ENCODE measurements around the gene PLXNA2. TPM values are rescaled to one million over a fixed set of nuclear protein-coding genes. Genes with fewer than 3 reads are reported as not detected.

PLXNA2 gene
- polyA plus RNA-seq, 1 of the 3 experiments (the other 2 are of a cell fraction) = 8.5 TPM

DNA sequence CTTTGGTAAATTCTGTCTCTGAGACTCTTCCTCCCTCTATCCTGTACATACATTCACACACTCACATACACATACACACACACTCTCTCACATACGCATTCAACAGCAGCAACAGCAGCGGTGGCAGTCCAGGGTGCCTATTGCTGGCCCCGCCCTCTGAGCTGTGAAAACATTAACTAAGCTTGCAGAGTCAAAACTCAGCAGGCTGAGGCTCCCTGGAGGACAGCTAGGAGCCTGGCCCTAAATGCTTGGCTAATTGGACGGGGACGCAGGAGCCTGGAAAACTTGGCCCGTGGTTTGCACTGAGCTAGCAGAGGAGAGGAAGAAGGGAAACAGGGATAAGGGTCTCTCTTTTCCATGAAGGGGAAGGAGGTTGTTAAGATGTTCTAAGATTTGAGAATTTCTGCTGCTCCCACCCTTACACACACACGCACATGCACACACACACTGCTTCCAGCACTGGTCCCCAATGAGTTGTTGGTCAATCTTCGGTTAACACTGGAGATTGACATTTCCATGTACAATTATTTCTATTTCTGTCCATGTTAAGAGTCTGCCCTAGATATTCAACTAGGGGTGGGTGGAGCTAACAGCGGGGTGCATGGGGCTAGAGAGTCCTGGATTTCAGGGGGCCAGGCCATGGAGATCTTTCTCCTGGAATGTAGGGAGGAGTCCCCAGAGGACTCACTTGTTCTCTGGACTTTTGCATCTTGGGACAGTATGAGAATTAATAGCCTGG lies 94.2 kb downstream of the PLXNA2 start:
- Histone ChIP-seq H3K9ac (no peak overlapping the region), H3K79me2 (ENCODE audit: insufficient read depth) (peaks cover 18% of the 10 kb centered on the region; the same call in 1 of the 2 replicates), H3K9me3 (no peaks in the 10 kb centered on the region), H3K4me3 (ENCODE audit: low read depth in 2 of 2, low read length in 1 of 2) (no peak overlapping the region), H3K4me1 (ENCODE audit: control insufficient read depth in 1 of 2, insufficient read depth in 2 of 2, low read depth in 1 of 2, low read length in 1 of 2) (peaks cover 0 to 22% of the 10 kb centered on the region in 2 experiments; a peak in 1 of 4 replicates), H3K4me2 (no peak overlapping the region), H3K27me3 (ENCODE audit: insufficient read depth) (no peaks in the 10 kb centered on the region), H3K9me2 (no peaks in the 10 kb centered on the region), H3K36me3 (replicated peaks in 1 of 2; ENCODE audit: control insufficient read depth in 1 of 2, insufficient read depth in 2 of 2, low read length in 1 of 2) (no peaks in the 10 kb centered on the region), H4K20me1 (ENCODE audit: insufficient read depth) (no peaks in the 10 kb centered on the region), H2AFZ (ENCODE audit: low read depth) (no peak overlapping the region), H3K27ac (ENCODE audit: low read depth in 2 of 2, low read length in 1 of 2) (no peak overlapping the region), H3F3A (replicated peaks; ENCODE audit: insufficient read depth) (no peaks in the 10 kb centered on the region)
- POLR2A ChIA-PET = interaction anchor here (1.1 kb wide), 1 partner anchor 22 kb away, joined by 3 read pairs; no protein-coding TSS in a partner anchor
- CTCF ChIA-PET = interaction anchor here (0.6 to 1.5 kb wide), 7 partner anchors 9 to 1416 kb away, joined by 3 to 6 read pairs (median 3); no protein-coding TSS in a partner anchor
- WGBS (ENCODE audit: low lambda C conversion rate) = 91% methylated on average over 9 of the region's 9 CpGs
- TF ChIP-seq, protein P1, sequence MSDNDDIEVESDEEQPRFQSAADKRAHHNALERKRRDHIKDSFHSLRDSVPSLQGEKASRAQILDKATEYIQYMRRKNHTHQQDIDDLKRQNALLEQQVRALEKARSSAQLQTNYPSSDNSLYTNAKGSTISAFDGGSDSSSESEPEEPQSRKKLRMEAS (IDR thresholded peaks at IDR 0.05; ENCODE audit: low read depth) = no peak
- TF ChIP-seq, protein P2, sequence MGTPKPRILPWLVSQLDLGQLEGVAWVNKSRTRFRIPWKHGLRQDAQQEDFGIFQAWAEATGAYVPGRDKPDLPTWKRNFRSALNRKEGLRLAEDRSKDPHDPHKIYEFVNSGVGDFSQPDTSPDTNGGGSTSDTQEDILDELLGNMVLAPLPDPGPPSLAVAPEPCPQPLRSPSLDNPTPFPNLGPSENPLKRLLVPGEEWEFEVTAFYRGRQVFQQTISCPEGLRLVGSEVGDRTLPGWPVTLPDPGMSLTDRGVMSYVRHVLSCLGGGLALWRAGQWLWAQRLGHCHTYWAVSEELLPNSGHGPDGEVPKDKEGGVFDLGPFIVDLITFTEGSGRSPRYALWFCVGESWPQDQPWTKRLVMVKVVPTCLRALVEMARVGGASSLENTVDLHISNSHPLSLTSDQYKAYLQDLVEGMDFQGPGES (IDR thresholded peaks at IDR 0.05; ENCODE audit: low read depth, low read length) = no peak
- TF ChIP-seq RCOR1 (IDR thresholded peaks at IDR 0.05; ENCODE audit: low read length) (no peak), ELF1 (IDR thresholded peaks at IDR 0.05) (no peak), CHD2 (IDR thresholded peaks at IDR 0.05; ENCODE audit: low read length, partially characterized antibody) (no peak)
- no peak for DNase-seq

DNA sequence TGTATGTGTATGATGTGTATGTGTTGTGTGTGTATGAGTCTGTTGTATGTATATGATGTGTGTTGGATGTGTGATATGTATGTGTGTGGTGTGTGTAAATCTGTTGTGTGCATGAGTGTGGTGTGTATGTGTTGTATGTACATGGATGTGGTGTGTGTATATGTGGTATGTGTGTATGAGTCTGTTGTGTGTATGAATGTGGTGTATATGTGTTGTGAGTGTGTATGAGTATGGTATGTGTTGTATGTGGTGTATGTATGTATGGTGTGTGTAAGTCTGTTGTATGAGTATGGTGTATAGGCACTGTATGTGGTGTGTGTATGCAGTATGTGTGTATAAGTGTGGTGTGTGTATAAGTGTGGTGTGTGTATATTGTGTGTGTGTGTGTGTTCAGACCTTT lies 95.0 kb downstream of the PLXNA2 start:
- H3K79me2 ChIP-seq (ENCODE audit: insufficient read depth) = peaks cover 12% of the 10 kb centered on the region; the same call in 1 of the 2 replicates
- H4K20me1 ChIP-seq (ENCODE audit: insufficient read depth) = no peaks in the 10 kb centered on the region
- no peak overlapping the region for H3K9ac ChIP-seq
- no peak overlapping the region for H3K27ac ChIP-seq (ENCODE audit: low read depth in 2 of 2, low read length in 1 of 2)
- H3F3A ChIP-seq (replicated peaks; ENCODE audit: insufficient read depth) = no peaks in the 10 kb centered on the region
- ChIA-PET CTCF (interaction anchor here (1.4 kb wide), 1 partner anchor 95 kb away, joined by 3 read pairs; no protein-coding TSS in a partner anchor), POLR2A (no interaction called here)
- no peaks in the 10 kb centered on the region for H3K36me3 ChIP-seq (replicated peaks in 1 of 2; ENCODE audit: control insufficient read depth in 1 of 2, insufficient read depth in 2 of 2, low read length in 1 of 2)
- DNase-seq = no peak
- no peak overlapping the region for H3K4me2 ChIP-seq
- H3K9me2 ChIP-seq = no peaks in the 10 kb centered on the region
- no peak overlapping the region for H3K4me3 ChIP-seq (ENCODE audit: low read depth in 2 of 2, low read length in 1 of 2)
- no peaks in the 10 kb centered on the region for H3K9me3 ChIP-seq
- H2AFZ ChIP-seq (ENCODE audit: low read depth) = no peak overlapping the region
- H3K4me1 ChIP-seq (ENCODE audit: control insufficient read depth in 1 of 2, insufficient read depth in 2 of 2, low read depth in 1 of 2, low read length in 1 of 2) = peaks cover 0 to 19% of the 10 kb centered on the region in 2 experiments; a peak in 1 of 4 replicates
- TF ChIP-seq ELF1 (IDR thresholded peaks at IDR 0.05) (no peak), JUND (IDR thresholded peaks at IDR 0.05) (no peak), GATA2 (CRISPR knock-in tag; IDR thresholded peaks at IDR 0.05) (no peak), POLR2AphosphoS5 (IDR thresholded peaks at IDR 0.05; ENCODE audit: low read depth, low read length) (no peak), EZH2phosphoT487 (IDR thresholded peaks at IDR 0.05; ENCODE audit: borderline replicate concordance, low read depth) (no peak), NFIC (IDR thresholded peaks at IDR 0.05; ENCODE audit: borderline replicate concordance) (no peak)
- H3K27me3 ChIP-seq (ENCODE audit: insufficient read depth) = no peaks in the 10 kb centered on the region

All from SK-N-SH (cell line).